Measurements from ENCODE around the gene IGHMBP2.

Gene IGHMBP2

DNA sequence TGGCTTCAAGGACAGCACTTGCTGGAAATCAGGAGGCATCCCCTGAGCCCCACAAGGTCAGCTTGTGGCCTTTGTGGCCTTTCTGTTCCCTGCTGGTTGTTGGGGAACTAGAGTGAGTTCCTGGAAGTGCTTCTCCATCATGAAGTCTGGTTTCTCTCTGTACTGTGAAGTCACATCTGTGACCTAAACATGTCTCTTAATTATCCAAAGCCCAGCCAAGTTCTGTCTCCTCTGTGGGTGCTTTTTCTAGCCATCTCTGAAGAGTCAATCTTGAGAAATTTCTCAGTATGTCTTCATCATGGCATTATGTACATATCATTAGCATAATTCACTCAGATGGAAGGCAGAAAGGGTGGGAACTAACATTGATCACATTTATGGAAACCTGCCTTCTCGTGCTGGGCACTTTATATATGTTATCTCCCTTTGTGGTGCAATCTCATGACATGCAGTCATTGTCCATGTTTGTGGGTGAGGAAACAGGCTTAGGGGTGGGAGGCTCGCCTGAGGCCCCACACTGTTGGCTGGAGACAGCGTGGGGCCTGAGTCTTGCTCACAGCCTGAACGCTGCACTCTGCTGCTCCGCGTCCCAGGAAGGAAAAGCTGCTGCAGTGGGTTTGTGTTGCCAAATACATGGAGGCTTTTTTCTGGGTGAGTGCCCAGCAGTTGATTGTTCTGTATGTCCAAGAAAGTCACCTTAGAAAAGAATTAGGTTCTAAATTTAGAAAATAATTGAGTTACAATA, 24.6 kb downstream of the IGHMBP2 start:
- DNase-seq: no peak

DNA sequence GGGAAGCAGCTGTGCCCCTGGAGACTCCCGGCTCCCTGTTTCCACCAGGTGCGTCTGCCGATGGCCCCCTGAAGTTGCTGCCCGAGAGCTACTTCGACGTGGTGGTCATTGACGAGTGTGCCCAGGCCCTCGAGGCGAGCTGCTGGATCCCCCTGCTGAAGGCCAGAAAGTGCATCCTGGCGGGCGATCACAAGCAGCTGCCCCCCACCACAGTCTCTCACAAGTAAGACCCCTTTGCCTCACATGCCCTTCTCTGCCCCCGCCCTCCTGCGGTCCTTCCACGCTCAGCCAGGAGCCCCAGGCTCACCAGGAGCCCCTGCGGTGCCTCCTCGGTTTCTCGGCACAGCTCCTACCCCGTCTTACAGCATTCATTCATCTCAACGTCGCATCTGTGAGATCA, 25.4 kb downstream of the IGHMBP2 start:
- DNase-seq: no peak

DNA sequence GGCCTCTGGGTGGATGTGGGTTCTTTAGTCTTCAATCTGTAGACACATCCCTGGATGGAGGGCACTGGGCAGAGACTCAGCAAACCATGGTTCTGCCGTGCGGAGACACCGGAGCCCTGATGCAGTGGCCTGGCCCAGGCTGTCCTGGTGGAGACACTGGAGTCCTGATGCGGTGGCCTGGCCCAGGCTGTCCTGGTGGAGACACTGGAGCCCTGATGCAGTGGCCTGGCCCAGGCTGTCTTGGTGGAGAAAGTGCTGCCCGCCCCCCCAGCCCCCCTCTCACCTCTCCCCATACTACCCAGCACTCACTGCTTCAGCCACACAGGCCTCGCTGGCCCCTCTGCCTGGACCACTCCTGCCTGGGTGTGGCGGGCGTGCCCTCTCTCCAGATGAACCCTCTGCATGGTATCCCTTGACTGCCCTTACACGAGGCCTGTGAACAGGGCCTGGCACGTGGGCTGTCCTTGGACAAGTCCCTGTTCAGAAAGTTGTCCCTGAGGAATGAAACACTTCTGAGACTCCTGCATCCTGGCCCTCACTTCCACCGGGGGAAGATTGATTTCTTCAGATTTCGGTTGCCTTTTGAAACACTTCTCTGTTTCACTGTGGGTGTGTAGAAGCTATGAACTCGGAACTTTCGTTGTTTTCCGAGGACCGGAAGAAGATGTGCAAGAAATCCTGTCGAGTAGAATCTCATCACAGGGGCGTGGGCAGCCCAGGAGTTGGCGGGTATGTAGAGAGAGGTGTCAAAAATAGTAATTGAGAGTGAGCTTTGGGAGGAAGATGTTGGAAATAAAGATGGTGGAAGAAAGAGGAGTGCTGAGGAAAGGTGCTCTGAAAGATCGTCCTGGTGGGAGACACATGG, 26.2 kb downstream of the IGHMBP2 start:
- no peak for DNase-seq

DNA sequence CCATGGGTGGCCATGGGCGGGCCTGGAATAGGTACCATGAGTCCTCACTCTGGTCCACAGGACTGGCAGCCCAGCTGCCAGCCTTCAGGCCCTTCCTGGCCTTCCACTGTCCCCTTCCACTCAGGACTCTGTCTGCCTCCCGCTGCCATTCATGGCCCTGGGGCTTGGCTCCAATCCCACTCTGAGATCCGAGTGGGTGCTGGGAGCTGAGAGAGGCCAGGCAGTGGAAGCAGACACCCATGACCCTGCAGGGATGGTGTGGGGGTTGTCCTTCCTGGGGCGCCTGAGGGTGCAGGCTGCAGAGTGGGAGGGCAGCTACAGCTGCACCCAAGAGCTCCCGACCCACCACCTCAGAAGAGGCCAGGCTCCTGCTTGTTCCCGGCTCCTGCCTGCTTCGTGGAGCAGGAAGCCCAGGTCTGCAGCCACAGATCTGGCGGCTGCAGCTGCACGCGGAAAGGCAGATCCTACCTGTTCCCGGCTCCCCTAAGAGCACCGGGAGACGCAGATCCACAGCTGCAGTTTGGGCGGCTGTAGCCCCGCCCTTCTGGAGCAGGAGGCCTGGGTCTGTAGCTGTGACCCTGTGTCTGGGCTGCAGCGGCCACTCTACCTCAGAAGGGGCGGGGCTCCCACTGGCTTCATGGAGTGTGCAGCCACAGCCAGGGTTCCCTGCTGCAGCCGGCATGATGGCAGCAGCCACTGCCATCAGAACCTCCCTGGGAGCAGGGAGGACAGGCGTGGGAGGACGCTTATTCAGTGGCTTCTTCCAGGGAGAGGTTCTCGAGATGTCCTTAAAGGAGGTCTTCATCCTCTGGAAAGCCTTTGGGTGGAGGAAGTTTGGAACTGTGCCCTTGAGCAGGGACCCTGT, 27.5 kb downstream of the IGHMBP2 start:
- DNase-seq: no peak

DNA sequence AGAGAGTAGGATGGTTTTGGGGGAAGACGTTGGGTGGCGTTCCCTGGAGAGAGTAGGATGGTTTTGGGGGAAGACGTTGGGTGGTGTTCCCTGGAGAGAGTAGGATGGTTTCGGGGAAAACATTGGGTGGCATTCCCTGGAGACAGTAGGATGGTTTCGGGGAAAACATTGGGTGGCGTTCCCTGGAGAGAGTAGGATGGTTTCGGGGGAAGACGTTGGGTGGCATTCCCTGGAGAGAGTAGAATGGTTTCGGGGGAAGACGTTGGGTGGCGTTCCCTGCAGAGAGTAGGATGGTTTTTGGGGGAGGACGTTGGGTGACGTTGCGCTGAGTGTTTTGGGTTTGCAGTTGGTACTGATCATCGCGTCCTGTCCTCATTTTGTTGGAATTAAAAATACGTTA, 28.2 kb downstream of the IGHMBP2 start:
- DNase-seq: no peak

DNA sequence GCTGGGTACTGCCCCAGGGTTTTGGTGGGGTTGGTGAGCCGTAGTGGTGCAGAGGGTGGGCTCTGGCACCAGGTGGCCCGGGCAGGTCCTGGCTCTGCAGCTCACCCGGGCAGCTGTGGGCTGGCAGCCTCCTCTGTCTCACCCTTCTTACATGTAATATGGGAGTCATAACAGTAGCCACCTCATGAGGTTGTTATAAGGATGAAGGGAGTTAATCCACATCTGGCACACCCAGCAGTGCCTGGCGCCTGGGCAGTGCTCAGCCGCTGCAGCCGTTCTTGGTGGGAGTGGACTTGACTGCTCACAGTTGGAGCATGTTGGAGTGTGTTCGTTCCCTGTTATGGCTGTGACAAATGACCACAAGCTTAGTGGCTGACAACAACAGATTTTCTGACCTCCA, 28.7 kb downstream of the IGHMBP2 start:
- DNase-seq: no peak

DNA sequence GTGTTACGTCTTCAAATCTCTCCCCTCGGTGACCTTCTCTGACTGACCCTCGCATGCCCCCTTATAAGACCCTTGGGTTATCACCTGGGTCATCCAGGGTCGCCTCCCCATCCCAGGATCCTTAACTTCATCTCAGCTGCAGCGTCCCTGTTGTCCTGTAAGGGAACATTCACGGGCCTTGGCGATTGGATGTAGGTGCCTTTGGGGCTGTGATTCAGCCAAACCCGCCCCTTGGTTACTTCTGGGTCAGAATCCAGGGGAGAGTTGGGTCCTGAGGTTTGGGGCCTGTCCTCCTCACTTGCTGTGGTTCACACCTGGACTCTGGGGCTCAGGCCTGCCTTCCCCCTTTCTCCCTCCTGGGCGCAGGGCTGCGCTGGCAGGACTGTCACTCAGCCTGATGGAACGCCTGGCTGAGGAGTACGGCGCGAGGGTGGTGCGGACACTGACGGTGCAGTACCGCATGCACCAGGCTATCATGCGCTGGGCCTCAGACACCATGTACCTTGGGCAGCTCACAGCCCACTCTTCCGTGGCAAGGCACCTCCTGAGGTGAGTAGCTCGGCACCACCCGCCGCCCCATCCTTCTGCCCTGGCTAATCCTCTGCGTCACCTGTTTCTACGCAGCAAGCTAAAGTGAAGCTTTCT, 29.4 kb downstream of the IGHMBP2 start:
- no peak for DNase-seq

DNA sequence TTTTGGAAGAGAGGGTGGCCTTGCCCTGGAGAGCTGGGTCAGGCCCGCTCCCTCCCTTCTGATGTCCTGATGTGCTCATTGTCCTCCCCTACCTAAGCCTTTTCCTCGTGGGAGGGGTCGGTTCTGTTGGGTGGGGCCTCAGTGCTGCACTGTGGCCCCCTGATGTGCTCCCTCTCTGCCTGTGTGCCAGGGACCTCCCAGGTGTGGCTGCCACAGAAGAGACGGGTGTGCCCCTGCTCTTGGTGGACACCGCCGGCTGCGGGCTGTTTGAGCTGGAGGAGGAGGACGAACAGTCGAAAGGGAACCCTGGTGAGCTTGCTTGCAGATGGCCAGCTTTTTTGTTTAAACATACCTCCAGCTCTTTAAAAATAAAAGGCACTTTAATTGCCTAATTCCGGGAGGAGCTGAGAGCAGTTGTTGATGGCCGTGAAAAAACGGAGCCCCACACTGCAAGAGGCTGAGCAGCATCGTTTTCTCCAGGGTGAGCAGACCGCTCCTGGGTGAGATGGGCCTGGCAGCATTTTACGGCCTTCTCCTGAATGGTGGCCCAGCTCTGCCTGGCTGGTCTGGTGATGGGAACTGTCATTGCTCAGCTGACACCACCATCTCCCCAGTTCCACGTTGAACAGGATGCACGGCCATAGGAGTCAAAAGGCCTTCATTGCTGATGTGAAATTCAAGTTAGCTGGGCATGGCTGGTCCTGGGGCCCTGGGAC, 30.1 kb downstream of the IGHMBP2 start:
- no peak for DNase-seq

DNA sequence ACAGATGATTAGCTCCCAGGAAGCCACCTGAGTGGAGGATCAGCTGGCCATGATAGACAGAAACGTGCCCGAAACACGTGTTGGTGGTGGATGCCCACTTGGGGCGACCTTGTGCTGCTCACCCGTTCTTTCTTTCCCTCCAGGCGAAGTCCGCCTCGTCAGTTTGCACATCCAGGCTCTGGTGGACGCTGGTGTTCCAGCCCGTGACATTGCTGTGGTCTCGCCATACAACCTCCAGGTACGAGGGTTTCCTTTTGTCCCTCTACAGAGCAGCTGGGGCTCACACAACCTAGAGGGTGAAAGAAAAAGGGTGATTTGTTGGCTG, 30.6 kb downstream of the IGHMBP2 start:
- DNase-seq: no peak

DNA sequence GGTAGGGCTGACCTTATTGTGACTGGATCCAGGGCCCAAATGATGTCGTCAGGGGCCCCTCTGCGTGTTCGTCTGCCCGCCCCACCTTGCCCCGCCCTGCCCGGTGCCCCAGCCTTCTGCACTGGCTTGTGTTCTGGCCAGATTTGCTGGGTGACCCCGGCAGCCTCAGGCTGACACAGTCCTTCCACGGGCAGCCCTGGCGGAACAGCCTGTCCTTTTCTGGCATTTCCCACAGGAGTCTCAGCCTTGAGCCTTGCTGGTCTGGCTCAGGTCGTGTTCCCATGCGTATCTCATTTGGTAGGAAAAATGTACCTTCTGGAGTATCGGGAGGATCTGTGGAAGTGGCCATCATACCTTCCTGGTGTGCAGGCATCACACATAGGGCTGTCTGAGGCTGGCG, 31.0 kb downstream of the IGHMBP2 start:
- DNase-seq: no peak

DNA sequence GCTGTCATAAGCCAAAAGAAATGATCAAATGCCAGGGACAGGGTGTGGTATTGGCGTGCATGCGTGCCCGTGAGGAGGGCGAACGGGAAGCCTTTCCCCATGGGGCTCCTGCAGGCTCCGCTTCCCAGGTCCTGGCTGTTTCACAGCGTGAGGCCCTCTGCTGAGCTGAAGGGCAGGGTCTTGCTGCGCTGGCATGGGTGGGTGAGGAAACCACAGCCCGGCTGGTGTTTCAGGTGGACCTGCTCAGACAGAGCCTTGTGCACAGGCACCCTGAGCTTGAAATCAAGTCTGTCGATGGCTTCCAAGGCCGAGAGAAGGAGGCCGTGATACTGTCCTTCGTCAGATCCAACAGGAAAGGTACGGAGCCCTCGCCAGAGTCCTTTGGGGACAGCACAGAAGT, 31.4 kb downstream of the IGHMBP2 start:
- DNase-seq: no peak

DNA sequence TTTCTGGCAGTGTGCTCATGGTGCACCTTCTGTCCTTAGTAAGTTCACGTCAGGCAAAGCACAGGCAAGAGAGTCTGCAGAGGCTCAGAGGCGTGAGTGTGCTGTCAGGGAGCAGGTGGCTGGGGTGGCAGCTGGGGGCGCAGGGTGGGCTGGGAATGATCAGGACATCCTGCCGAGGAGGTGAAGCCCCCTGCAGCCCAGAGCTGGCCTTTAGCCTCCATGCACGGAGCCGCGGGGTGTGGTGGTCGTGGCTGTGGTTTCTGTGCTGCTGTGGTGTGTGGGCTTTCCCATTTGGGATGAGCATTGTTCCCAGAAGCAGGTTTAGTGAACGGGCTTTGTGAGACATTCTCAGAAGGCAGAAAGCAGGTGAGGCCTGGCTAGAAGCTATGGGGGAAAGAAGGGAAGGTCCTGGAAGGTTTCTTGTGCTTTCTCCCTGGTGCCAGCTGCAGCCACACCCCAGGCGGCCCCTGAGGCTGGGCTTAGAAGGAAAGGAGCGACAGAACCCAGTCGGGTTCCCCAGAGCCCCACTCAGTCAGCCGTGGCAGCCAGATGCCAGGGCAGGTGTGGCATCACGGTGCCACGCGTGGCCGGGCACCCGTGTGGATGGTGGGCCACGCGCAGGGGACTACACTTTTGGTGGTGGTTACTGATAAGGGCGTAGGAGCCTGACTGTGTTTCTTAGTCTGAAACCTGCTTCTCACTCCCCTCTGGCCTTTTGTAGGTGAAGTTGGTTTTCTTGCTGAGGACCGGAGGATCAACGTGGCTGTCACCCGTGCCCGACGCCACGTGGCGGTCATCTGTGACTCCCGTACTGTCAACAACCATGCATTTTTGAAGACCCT, 32.0 kb downstream of the IGHMBP2 start:
- no peak for DNase-seq

DNA sequence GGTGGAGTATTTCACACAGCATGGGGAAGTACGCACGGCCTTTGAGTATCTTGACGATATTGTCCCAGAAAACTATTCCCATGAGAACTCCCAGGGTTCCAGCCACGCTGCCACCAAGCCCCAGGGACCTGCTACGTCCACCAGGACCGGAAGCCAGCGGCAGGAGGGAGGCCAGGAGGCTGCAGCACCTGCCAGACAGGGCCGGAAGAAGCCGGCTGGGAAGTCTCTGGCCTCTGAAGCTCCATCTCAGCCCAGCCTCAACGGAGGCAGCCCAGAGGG, 32.6 kb downstream of the IGHMBP2 start:
- DNase-seq: no peak

DNA sequence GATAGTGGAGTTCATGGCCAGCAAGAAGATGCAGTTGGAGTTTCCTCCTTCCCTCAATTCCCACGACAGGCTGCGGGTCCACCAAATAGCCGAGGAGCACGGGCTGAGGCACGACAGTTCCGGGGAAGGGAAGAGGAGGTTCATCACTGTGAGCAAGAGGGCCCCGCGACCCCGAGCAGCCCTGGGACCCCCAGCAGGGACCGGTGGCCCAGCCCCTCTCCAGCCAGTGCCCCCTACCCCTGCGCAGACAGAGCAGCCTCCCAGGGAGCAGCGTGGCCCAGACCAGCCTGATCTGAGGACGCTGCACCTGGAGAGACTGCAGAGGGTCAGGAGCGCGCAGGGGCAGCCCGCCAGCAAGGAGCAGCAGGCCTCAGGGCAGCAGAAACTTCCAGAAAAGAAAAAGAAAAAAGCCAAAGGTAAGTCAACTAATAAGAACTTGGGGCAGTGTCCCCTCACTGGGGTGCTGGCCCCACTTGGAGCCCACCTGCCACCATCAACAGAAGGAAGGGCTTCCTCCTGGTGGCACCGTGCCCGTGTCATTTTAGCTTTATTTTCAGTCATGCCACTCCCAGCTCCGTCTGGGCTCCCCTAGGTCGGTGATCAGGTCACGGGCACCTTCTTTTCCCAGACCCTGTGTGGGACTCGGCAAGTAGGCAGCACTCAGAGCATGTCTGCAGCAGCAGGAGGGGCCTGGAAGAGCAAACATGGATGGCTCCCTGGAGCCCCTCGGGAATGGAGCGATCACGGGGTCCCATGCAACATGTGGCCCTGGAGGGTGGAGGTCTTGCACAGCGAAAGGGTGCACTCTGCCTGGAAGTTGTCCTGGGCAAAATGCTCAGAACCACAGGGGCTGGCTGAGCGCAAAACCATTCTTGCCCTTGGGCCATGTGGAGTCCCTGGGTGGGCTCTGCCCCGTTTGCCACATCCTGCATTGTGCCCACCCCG, 33.3 kb downstream of the IGHMBP2 start:
- no peak for DNase-seq

DNA sequence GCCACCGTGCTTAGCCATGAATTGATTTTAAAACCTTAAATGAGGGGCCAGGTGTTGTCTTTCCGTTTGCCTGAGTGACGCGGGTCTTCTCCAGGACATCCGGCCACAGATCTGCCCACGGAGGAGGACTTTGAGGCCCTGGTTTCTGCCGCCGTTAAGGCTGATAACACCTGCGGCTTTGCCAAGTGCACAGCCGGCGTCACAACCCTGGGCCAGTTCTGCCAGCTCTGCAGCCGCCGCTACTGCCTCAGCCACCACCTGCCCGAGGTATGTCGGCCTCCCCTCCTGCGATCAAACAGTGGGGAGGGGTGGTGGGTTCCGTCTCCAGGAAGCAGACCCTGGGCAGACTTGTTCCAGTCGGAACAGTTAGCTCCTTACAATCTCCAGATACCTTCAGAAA, 34.4 kb downstream of the IGHMBP2 start:
- no peak for DNase-seq

DNA sequence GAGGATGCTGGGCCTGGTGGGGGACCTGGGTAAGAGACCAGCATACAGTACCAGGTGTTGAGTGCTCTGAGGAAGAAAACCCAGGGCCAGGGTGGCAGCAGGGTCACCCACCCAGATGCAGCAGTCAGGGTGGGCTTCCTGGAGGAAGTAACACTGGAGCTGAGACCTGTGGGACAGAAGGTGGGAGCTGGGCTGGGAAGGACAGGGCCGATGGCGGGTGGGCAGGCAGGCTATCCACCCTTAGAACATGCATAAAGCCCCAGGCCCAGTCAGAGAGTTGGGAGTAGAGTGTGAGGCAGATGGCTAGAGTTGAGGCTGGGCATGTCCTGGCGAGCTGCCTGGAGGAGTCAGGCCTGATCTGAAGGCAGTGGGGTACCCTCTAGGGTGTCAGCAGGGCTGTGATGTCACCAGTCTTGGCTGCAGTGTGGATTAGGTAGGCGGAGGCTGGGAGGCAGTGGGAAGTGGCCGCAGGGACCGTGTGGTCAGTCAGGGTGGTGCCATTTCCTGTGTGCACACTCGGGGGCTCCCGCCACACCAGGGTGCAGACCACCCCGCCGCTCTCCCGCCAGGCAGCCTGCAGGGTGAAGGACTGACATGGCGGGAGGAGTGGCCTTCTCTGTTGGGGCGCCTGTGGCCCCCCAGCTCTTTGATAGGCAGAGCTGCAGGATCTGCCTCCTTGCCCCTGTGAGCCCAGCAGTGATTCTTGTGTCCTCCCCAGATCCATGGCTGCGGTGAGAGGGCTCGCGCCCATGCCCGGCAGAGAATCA, 35.3 kb downstream of the IGHMBP2 start:
- DNase-seq: no peak

DNA sequence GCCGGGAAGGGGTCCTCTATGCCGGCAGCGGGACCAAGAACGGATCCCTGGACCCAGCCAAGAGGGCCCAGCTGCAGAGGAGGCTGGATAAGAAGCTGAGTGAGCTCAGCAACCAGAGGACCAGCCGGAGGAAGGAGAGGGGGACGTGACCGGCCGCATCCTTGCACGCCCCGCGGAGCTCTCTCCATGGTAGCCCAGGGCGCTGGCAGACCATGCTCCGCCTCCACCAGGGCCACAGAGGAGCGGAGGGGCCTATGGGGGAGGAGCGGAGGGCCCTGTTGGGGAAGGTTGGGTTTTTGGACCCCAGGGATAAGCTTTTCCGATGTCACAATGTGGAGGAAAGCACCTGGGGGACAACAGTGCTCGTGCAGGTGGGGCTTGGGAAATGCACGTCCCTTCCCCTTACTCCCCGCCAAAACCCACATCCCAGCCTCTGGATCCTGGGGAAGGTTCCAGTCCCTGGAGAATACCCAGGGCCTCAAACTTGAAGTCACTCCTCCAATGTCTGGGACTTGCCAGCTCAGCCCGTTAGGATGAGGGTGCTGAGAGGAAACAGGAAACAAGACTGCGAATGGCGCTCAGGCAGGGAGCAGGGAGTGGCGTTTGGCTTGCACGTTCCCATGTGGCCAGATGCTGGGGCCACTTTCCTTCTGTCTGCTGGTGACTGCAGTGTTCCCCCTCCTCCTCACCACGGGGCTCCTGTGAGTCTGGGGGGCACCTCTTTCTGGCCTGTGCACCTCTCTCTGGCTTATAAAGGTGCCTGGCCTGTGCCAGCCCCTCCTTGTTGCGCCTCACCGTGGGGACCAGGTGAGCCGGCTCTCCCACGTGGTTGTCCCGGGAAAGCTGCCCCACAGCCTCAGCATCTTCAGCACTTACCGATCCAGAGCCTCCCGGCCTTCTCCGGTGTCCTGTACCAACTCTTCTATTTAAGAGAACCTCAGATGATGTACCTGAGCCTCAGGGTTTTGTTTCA, 36.2 kb downstream of the IGHMBP2 start:
- no peak for DNase-seq

DNA sequence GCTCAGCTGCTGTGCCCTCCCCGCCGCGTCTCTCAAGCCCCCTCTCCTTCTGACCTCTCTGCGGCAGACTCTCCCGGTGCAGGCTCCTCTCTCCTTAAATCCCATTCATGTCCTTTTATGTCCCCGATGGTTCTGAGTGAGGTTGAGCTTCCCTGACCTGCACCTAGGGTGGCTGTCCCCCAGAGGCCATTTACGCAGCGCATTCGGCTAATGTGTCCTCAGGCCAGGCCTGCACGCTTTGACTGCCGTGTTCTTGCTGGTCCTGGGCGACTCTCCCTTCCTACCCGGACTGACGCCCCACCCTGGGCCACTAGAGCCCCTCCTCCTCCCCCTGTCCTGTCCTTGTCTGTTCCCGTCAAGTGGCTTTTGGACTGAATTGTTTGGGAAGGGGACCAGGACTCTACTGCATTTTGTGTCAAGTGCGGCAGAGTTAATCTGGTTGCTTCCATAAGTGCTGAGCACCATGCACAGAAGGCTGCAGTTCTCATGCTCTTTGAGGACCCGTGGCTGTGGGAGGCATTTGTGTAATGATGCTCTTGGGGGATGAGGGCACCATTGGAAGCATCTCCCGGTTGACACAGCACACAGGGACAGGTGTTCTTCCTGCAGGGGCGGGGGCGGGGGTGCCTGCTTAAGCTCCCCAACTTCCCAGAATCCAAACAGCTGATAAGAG, 37.1 kb downstream of the IGHMBP2 start:
- no peak for DNase-seq

All from fibroblast of skin of abdomen (primary cell).